IMR-90 (cell line): Measurements from ENCODE around the gene VIT.

Experiments
- BHLHE40 ChIP-seq: fragments of 150-350 bp; IDR thresholded peaks from 2 replicates; pipeline ENCODE4 v1.6.1; 2016; ENCODE audit warnings: mild to moderate bottlenecking, low read depth, low read length
- CEBPB ChIP-seq: IDR thresholded peaks from 2 replicates; pipeline ENCODE4 v1.6.1; 2012; ENCODE audit warnings: low read depth, low read length, improper control_type of control experiment
- CTCF ChIP-seq: conservative IDR thresholded peaks from 2 replicates; pipeline ENCODE4 v1.5.1; 2012; ENCODE audit warnings: mild to moderate bottlenecking, low read depth, low read length, improper control_type of control experiment
- ELK1 ChIP-seq: fragments of 150-350 bp; IDR thresholded peaks from 2 replicates; pipeline ENCODE4 v1.6.1; 2016; ENCODE audit warnings: low read depth, mild to moderate bottlenecking, low read length, moderate library complexity, borderline replicate concordance
- MAZ ChIP-seq: IDR thresholded peaks from 2 replicates; pipeline ENCODE4 v1.6.1; 2012; ENCODE audit warnings: low read depth, mild to moderate bottlenecking, low read length, improper control_type of control experiment, moderate library complexity, borderline replicate concordance
- MXI1 ChIP-seq: IDR thresholded peaks from 2 replicates; pipeline ENCODE4 v1.6.1; 2012; ENCODE audit warnings: low read depth, mild to moderate bottlenecking, low read length, moderate library complexity, borderline replicate concordance
- POLR2A ChIP-seq: IDR thresholded peaks from 2 replicates; pipeline ENCODE4 v1.6.1; 2012; ENCODE audit warnings: mild to moderate bottlenecking, low read depth, low read length
- RAD21 ChIP-seq: IDR thresholded peaks from 2 replicates; pipeline ENCODE4 v1.6.1; 2012; ENCODE audit warnings: low read length, improper control_type of control experiment
- SMC3 ChIP-seq: fragments of 150-350 bp; IDR thresholded peaks from 2 replicates; pipeline ENCODE4 v1.6.1; 2016; ENCODE audit warnings: low read depth, mild to moderate bottlenecking, antibody characterized with exemption, low read length, moderate library complexity
- USF2 ChIP-seq: fragments of 150-350 bp; IDR thresholded peaks from 2 replicates; pipeline ENCODE4 v1.6.1; 2017; ENCODE audit warnings: mild to moderate bottlenecking, antibody characterized with exemption, low read length, low read depth

- TF ChIP-seq POLR2A (no peak), CTCF (no peak), CEBPB (no peak), RAD21 (no peak), MXI1 (no peak), MAZ (no peak), BHLHE40 (no peak), ELK1 (no peak), SMC3 (no peak), USF2 (no peak)
These were observed 8.1 kb downstream of the VIT start for GRCh38 chr2:36704475-36705150.
